Testis (tissue), 3 donors: ENCODE measurements around the gene SH3YL1. TPM values are rescaled to one million over a fixed set of nuclear protein-coding genes. Genes with fewer than 3 reads are reported as not detected.

Experiments used
- DNase-seq: peaks from one replicate; pipeline ENCODE4 v3.0.0-alpha.2; 2019
- H3K27ac ChIP-seq, 2 donors: fragments of 200-600 bp; sonication (generic); one replicate each; pipeline ENCODE4 v1.5.1; 2019
- H3K27me3 ChIP-seq: fragments of 200-600 bp; sonication (generic); one replicate; pipeline ENCODE4 v1.5.1; 2019
- H3K36me3 ChIP-seq: fragments of 200-600 bp; sonication (generic); one replicate; pipeline ENCODE4 v1.5.1; 2017; ENCODE audit warnings: low read depth; ENCODE audit errors: missing control alignments
- H3K4me1 ChIP-seq: fragments of 200-600 bp; sonication (generic); one replicate; pipeline ENCODE4 v1.5.1; 2019
- H3K4me3 ChIP-seq, 2 donors: fragments of 200-600 bp; sonication (generic); one replicate each; pipeline ENCODE4 v1.5.1; 2017 to 2019
- H3K9me3 ChIP-seq: fragments of 200-600 bp; sonication (generic); one replicate; pipeline ENCODE4 v1.5.1; 2017
- POLR2A ChIP-seq: fragments of 450-650 bp; IDR thresholded peaks from one replicate; pipeline ENCODE4 v1.6.1; 2017; ENCODE audit warnings: antibody characterized with exemption, mild to moderate bottlenecking, moderate library complexity
- WGBS, 2 donors: methylation state at CpG; one replicate each; pipeline ENCODE4 v1.1.5; 2018; 5-methylcytosine and 5-hydroxymethylcytosine counted together
- intact Hi-C: fragments of 100-400 bp; cut with DNase I; formaldehyde crosslinking; loops from one replicate; pipeline ENCODE4 v1.15.1; 2023; ENCODE audit warnings: low total_unique reads
- polyA plus RNA-seq: library from polyadenylated mRNA; stranded (reverse); fragments of 350-450 nt; fragmentation: Illumina TruSeq; extraction: RNeasy Lipid Tissue Mini Kit (QIAGEN cat#74804); gene quantifications from one replicate; pipeline ENCODE4 v1.2.3, GENCODE V29; 2014; ENCODE audit warnings: low read depth, low replicate concordance; ENCODE audit not compliant: insufficient read depth
- total RNA-seq, 2 donors: library from RNA; depleted of rRNA; stranded (reverse); fragments of >200 nt; gene quantifications; one replicate each; pipeline ENCODE4 v1.2.3, GENCODE V29; 2016
- TF ChIP-seq, protein P1 (sequence below), 3 experiments: fragments of 450-650 bp in 2 of 3; fragments of 200-600 bp in 1 of 3; sonication (generic) in 1 of 3; IDR thresholded peaks; one replicate each; pipeline ENCODE4 v1.5.1; 2016 to 2019; ENCODE audit warnings: antibody characterized with exemption in 3 of 3, mild to moderate bottlenecking in 2 of 3, moderate library complexity in 1 of 3

The SH3YL1 gene
- total and polyA plus RNA-seq, 3 donors from 2014 or later: 55.0 to 92.3 (median 73.7) TPM

DNA sequence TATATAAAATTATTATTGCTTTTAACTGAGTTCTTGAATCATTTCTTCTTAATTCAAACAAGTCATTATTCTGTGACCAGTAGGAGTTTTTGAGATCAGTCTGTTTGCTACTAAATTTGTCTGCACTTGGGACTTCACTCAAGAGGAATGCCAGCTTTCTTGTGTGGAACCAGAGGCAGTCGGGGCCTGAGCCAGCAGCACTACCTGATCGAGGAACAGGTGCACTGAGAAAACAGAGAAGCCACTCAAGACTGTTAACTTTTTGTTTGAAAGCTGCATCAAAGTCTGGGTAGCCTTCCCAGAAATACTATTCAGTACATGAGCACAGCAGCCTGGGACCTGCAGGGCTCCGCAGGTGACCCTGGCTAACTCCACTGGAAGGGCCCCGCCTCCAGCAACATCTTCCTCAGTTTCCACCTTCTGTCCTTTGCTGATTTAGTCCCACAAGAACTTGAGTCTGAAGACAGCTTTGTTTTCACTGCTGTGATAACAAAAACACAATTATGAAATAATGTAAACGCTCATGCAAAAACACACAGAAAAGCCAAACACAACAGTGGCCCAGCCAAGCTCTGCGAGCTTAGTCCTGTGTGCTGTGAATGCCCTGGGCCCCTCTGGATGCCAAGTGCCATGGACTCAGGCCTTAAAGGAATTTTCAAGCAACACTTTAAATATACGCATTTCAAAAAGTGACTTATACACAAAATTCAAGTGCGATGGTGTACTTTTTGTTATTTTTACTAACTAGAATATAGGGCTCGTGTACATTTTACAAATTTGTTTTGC, 62.0 kb downstream of the SH3YL1 start:
- WGBS, 2 donors: 87 to 91% methylated on average over 9 of the region's 9 CpGs
- Histone ChIP-seq H3K36me3 (no peaks in the 10 kb centered on the region), H3K27me3 (no peaks in the 10 kb centered on the region), H3K4me3 (no peak overlapping the region), H3K4me1 (no peaks in the 10 kb centered on the region), H3K9me3 (no peaks in the 10 kb centered on the region), H3K27ac (no peak overlapping the region)
- TF ChIP-seq, protein P1, sequence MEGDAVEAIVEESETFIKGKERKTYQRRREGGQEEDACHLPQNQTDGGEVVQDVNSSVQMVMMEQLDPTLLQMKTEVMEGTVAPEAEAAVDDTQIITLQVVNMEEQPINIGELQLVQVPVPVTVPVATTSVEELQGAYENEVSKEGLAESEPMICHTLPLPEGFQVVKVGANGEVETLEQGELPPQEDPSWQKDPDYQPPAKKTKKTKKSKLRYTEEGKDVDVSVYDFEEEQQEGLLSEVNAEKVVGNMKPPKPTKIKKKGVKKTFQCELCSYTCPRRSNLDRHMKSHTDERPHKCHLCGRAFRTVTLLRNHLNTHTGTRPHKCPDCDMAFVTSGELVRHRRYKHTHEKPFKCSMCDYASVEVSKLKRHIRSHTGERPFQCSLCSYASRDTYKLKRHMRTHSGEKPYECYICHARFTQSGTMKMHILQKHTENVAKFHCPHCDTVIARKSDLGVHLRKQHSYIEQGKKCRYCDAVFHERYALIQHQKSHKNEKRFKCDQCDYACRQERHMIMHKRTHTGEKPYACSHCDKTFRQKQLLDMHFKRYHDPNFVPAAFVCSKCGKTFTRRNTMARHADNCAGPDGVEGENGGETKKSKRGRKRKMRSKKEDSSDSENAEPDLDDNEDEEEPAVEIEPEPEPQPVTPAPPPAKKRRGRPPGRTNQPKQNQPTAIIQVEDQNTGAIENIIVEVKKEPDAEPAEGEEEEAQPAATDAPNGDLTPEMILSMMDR (IDR thresholded peaks at IDR 0.05): no peak
- TF ChIP-seq POLR2A: no peak
- DNase-seq: no peak
- intact Hi-C loops: no loop called here

DNA sequence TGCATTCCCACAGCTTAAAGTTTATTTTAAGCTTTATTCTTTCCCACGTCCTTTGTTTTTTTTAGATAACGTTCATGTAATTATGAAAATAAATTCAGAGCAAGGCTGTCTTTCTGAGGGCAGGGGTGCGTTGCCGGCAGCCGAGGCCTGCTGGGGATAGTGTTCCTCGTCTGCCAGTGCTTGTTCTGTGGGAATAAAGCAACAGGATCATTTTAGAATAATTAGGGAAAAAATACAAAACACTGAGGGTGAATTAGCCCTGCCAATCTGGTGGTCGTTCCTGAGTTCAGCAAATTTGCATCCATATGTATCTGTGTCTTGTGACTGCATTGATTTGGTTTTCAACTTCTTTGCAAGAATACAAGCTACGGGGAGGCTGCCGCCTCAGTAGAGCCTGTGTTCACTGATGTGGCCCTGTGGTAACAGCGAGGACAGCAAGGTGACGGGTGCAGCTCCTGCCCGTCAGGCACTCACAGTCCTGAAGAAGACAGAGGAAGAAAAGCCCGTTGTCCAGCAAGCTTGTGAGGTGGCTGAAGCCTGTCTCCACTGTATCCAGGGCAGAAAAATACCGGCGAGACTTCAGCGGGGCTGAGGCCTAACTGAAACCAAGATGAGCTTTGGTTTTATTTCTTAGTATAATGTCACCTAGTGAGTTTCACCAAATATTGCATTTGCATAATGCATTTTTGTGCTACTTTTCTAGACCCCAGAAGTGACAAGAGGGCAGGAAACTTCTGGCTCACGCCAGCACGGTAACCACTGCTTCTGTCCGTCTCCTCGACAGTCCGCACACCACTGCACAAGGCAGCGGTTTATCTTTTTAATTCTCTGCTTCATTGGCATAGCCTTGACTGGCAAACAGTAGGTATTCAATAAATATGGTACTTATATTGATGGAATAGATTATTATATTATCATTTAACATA, 64.5 kb downstream of the SH3YL1 start:
- DNase-seq: no peak

DNA sequence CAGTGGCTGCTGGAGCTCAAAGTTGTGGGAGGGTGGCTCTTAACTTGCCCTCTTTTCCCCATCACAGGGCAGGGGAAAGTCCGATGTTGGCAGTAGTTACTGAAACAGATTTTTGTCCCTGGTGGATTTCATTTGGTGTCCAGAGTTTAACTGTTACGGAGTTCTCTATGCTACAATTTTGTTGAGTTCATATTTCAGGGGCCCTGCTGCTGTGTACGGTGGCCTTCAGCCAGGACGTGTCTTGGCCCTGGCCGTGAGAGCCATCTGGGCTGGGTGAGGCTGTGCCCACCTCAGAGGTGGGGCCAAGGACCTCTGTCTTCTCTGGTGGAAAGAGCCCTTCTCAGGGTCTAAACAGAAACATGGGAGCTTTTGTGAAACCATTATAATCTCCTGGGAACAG, 67.4 kb downstream of the SH3YL1 start:
- Histone ChIP-seq H3K27me3 (no peaks in the 10 kb centered on the region), H3K36me3 (no peaks in the 10 kb centered on the region), H3K4me3 (no peak overlapping the region), H3K9me3 (no peaks in the 10 kb centered on the region), H3K4me1 (peaks cover 8% of the 10 kb centered on the region), H3K27ac (no peak overlapping the region)
- DNase-seq: no peak
- WGBS, 2 donors: 46 to 63% methylated on average over 5 of the region's 5 CpGs
- intact Hi-C loops: no loop called here
- no peak for TF ChIP-seq POLR2A
- TF ChIP-seq, protein P1 (IDR thresholded peaks at IDR 0.05): no peak

More for the DNA sequence above, 64.5 kb downstream of the SH3YL1 start:
- Histone ChIP-seq H3K36me3 (no peaks in the 10 kb centered on the region), H3K4me1 (peaks cover 5% of the 10 kb centered on the region), H3K27me3 (no peaks in the 10 kb centered on the region), H3K4me3 (no peak overlapping the region), H3K9me3 (no peaks in the 10 kb centered on the region), H3K27ac (peak overlapping the region in 1 of 2 donors; percentile 9)
- intact Hi-C loops: no loop called here
- WGBS, 2 donors: 44 to 62% methylated on average over 22 of the region's 22 CpGs
- TF ChIP-seq POLR2A: no peak
- TF ChIP-seq, protein P1 (IDR thresholded peaks at IDR 0.05): no peak

DNA sequence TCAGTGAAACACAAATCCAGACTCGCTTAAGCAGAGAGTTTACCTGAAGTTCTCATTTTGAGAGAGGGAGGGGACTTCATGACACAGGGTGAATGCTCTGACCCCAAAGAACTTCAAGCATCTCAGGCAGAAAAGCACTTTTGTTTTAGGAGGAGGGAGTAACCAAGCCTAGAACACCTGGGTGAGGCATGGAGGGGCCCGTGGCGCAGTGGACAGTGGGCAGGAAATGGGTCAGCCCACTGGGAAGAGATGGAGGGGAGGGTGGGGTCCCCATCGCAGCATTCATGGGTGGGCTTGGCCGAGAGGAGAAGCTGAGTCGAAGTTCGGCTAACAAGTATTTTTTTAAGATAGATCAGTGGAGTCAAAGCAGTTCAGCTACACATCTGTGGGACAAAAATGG, 67.9 kb downstream of the SH3YL1 start:
- Histone ChIP-seq H3K36me3 (no peaks in the 10 kb centered on the region), H3K27ac (no peak overlapping the region), H3K27me3 (no peaks in the 10 kb centered on the region), H3K9me3 (no peaks in the 10 kb centered on the region), H3K4me1 (peaks cover 8% of the 10 kb centered on the region), H3K4me3 (no peak overlapping the region)
- DNase-seq: no peak
- intact Hi-C loops: no loop called here
- WGBS, 2 donors: 70 to 71% methylated on average over 7 of the region's 7 CpGs
- no peak for TF ChIP-seq POLR2A

DNA sequence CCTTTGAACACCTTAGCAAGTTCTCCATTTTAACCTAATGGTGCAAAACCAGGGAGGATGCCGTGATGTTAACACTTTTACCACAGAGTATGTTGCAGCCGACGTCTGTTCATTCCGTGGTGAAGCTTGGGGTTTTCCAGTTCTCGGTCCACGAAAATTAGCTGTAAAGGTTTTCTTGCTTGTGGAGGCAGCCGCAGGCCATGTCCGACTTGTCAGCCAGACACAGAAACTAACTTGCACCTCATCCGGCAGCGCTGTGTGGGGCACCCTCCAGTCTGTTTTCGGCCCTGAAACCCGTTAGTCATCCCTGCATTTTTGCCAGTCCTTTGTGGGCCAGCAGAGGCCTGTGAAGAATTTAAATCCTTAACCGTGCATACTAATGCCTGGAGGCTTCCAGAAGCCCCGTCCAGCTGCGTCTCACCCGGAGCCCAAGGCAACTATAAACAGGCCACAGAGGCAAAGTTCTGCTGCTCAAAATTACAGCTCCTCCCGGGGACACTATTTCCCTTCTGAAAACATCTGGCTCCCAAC, 70.6 kb downstream of the SH3YL1 start:
- Histone ChIP-seq H3K4me3 (no peak overlapping the region), H3K36me3 (no peaks in the 10 kb centered on the region), H3K27ac (peak overlapping the region in 1 of 2 donors; percentile 61), H3K27me3 (no peaks in the 10 kb centered on the region), H3K4me1 (peaks cover 8% of the 10 kb centered on the region), H3K9me3 (no peaks in the 10 kb centered on the region)
- 70 to 81% methylated on average over 9 to 17 of the region's 17 CpGs for WGBS, 2 donors
- TF ChIP-seq, protein P1 (IDR thresholded peaks at IDR 0.05): no peak
- no peak for TF ChIP-seq POLR2A
- no peak for DNase-seq
- intact Hi-C loops: no loop called here
